ENCODE measurements around the gene KCNQ1. TPM values are rescaled to one million over a fixed set of nuclear protein-coding genes. Genes with fewer than 3 reads are reported as not detected.

Gene KCNQ1
- total and polyA plus RNA-seq, 2 donors (not counting 1 experiment from before 2014, with no cell fraction given) = not detected

- Histone ChIP-seq H3K4me3 (replicated peaks in 1 of 4; ENCODE audit: control extremely low read depth in 1 of 4, insufficient read depth in 1 of 4, low read depth in 3 of 4, low read length in 4 of 4) (no peak overlapping the region), H3K36me3 (ENCODE audit: control insufficient read depth, insufficient read depth, low read length) (no peaks in the 10 kb centered on the region), H3K9ac (ENCODE audit: insufficient read depth, low read length) (no peak overlapping the region), H3K27me3 (ENCODE audit: control insufficient read depth, insufficient read depth, low read length) (no peaks in the 10 kb centered on the region), H4K20me1 (ENCODE audit: control insufficient read depth, extremely low read depth, insufficient read depth, low read length) (no peaks in the 10 kb centered on the region), H3K4me2 (ENCODE audit: extremely low read depth, insufficient read depth, low read length) (no peak overlapping the region), H3K27ac (ENCODE audit: insufficient read depth, low read length) (no peak overlapping the region), H3K4me1 (ENCODE audit: control insufficient read depth, extremely low read depth, insufficient read depth, low read length) (no peaks in the 10 kb centered on the region), H3K9me3 (ENCODE audit: control insufficient read depth, insufficient read depth, low read depth, low read length) (no peaks in the 10 kb centered on the region), H3K79me2 (ENCODE audit: control insufficient read depth, insufficient read depth, low read length) (no peaks in the 10 kb centered on the region), H2AFZ (ENCODE audit: low read length) (no peak overlapping the region)
- DNase-seq (ENCODE audit: low read depth in 2 of 2) = no peak
- TF ChIP-seq CTCF (conservative IDR thresholded peaks at IDR 0.05 in 1 of 2, IDR thresholded peaks at IDR 0.05 in 1 of 2; ENCODE audit: low read depth in 1 of 2, low read length in 2 of 2) = no peak
- no peak for TF ChIP-seq EZH2 (IDR thresholded peaks at IDR 0.05; ENCODE audit: low read length, missing control alignments)
Measured at GRCh38 chr11:2656859-2657258, 212.1 kb downstream of the KCNQ1 start.

- no peak overlapping the region for H3K4me2 ChIP-seq (ENCODE audit: extremely low read depth, insufficient read depth, low read length)
- H3K27ac ChIP-seq (ENCODE audit: insufficient read depth, low read length) = no peak overlapping the region
- no peak for DNase-seq (ENCODE audit: low read depth in 2 of 2)
- TF ChIP-seq EZH2 (IDR thresholded peaks at IDR 0.05; ENCODE audit: low read length, missing control alignments) (no peak), CTCF (conservative IDR thresholded peaks at IDR 0.05 in 1 of 2, IDR thresholded peaks at IDR 0.05 in 1 of 2; ENCODE audit: low read depth in 1 of 2, low read length in 2 of 2) (no peak)
- no peaks in the 10 kb centered on the region for H3K9me3 ChIP-seq (ENCODE audit: control insufficient read depth, insufficient read depth, low read depth, low read length)
- no peak overlapping the region for H2AFZ ChIP-seq (ENCODE audit: low read length)
- H4K20me1 ChIP-seq (ENCODE audit: control insufficient read depth, extremely low read depth, insufficient read depth, low read length) = no peaks in the 10 kb centered on the region
- H3K79me2 ChIP-seq (ENCODE audit: control insufficient read depth, insufficient read depth, low read length) = no peaks in the 10 kb centered on the region
- H3K27me3 ChIP-seq (ENCODE audit: control insufficient read depth, insufficient read depth, low read length) = no peaks in the 10 kb centered on the region
- H3K4me3 ChIP-seq (replicated peaks in 1 of 4; ENCODE audit: control extremely low read depth in 1 of 4, insufficient read depth in 1 of 4, low read depth in 3 of 4, low read length in 4 of 4) = no peak overlapping the region
- H3K4me1 ChIP-seq (ENCODE audit: control insufficient read depth, extremely low read depth, insufficient read depth, low read length) = no peaks in the 10 kb centered on the region
- H3K9ac ChIP-seq (ENCODE audit: insufficient read depth, low read length) = no peak overlapping the region
- no peaks in the 10 kb centered on the region for H3K36me3 ChIP-seq (ENCODE audit: control insufficient read depth, insufficient read depth, low read length)
Measured at GRCh38 chr11:2657697-2658284, 213.0 kb downstream of the KCNQ1 start.

GRCh38 chr11:2660357-2660939 is 215.6 kb downstream of the KCNQ1 start:
- Histone ChIP-seq H3K4me3 (replicated peaks in 1 of 4; ENCODE audit: control extremely low read depth in 1 of 4, insufficient read depth in 1 of 4, low read depth in 3 of 4, low read length in 4 of 4) (no peak overlapping the region), H3K4me1 (ENCODE audit: control insufficient read depth, extremely low read depth, insufficient read depth, low read length) (no peaks in the 10 kb centered on the region), H3K27me3 (ENCODE audit: control insufficient read depth, insufficient read depth, low read length) (no peaks in the 10 kb centered on the region), H3K9me3 (ENCODE audit: control insufficient read depth, insufficient read depth, low read depth, low read length) (no peaks in the 10 kb centered on the region), H3K79me2 (ENCODE audit: control insufficient read depth, insufficient read depth, low read length) (no peaks in the 10 kb centered on the region), H3K27ac (ENCODE audit: insufficient read depth, low read length) (no peak overlapping the region), H3K9ac (ENCODE audit: insufficient read depth, low read length) (no peak overlapping the region), H2AFZ (ENCODE audit: low read length) (no peak overlapping the region), H3K36me3 (ENCODE audit: control insufficient read depth, insufficient read depth, low read length) (no peaks in the 10 kb centered on the region), H4K20me1 (ENCODE audit: control insufficient read depth, extremely low read depth, insufficient read depth, low read length) (no peaks in the 10 kb centered on the region), H3K4me2 (ENCODE audit: extremely low read depth, insufficient read depth, low read length) (no peak overlapping the region)
- TF ChIP-seq EZH2 (IDR thresholded peaks at IDR 0.05; ENCODE audit: low read length, missing control alignments) = no peak
- TF ChIP-seq CTCF (conservative IDR thresholded peaks at IDR 0.05 in 1 of 2, IDR thresholded peaks at IDR 0.05 in 1 of 2; ENCODE audit: low read depth in 1 of 2, low read length in 2 of 2) = no peak
- DNase-seq (ENCODE audit: low read depth in 2 of 2) = no peak

Data from fibroblast of lung (primary cell).